Measurements from ENCODE around the gene ZNF892. TPM values are rescaled to one million over a fixed set of nuclear protein-coding genes. Genes with fewer than 3 reads are reported as not detected.

The ZNF892 gene
- 3.8 TPM for total RNA-seq
- long read RNA-seq, partial matches to known transcripts = 0 of 1 reads
- long read RNA-seq, other reads (novel, unspliced or antisense) = 0 of 1 reads

DNA sequence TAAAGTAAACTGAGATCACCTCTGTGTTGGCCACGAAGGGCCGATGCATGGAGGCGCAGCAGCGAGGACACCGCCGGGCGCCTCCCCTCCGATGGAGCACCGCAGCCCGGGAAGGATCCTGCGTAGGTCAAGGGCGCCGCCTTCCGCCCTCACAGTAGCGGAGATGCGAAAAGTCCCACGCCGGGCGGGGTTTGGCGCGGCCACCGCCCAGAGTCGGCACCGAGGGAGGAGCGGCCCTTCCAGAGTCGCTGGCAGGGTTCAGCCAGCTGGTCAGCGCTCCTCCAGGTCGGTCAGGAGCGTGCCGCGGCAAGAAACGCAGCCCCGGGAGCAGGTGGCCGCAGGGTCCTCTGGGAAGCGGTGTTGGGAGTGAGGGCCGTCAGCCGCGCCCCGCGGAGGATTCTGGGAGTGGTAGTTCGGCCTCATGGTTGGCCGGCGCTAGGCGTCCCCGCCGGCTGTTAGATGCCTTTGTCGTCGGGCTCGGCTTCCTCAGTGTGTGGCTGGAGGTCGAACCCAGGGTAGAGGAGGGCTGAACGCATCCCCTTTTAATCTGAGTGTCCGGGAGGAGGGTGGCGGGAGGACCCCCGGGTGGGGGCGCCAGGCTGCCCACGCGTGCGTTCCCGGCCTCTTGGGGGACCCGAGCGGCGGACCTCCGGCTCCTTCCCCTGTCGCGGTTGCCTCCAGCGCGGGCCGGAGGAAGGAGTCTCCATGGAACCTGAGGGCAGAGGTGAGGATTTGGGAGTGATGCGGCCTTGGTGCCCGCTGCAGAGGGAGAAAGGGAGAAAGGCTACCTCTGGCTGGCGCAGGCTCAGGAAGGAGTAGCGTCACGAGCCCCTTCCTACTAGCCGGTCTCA, at the start of gene ZNF892:
Gene ZNF892 (plus strand): TSS at position 411 of the 851 bp plus-strand sequence. CDS start 295 bp downstream, at position 706.
- TF ChIP-seq, protein P1, sequence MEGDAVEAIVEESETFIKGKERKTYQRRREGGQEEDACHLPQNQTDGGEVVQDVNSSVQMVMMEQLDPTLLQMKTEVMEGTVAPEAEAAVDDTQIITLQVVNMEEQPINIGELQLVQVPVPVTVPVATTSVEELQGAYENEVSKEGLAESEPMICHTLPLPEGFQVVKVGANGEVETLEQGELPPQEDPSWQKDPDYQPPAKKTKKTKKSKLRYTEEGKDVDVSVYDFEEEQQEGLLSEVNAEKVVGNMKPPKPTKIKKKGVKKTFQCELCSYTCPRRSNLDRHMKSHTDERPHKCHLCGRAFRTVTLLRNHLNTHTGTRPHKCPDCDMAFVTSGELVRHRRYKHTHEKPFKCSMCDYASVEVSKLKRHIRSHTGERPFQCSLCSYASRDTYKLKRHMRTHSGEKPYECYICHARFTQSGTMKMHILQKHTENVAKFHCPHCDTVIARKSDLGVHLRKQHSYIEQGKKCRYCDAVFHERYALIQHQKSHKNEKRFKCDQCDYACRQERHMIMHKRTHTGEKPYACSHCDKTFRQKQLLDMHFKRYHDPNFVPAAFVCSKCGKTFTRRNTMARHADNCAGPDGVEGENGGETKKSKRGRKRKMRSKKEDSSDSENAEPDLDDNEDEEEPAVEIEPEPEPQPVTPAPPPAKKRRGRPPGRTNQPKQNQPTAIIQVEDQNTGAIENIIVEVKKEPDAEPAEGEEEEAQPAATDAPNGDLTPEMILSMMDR (IDR thresholded peaks at IDR 0.05) = peak; percentile 37
- DNase-seq (peak; percentile 96), ATAC-seq (peak; percentile 99)
- intact Hi-C loops (cut with DNase I) = no loop called here
- H3K36me3 ChIP-seq = peaks cover 9% of the 10 kb centered on the region
- H3K27me3 ChIP-seq = no peaks in the 10 kb centered on the region
- peaks cover 7% of the 10 kb centered on the region for H3K4me1 ChIP-seq
- H3K27ac ChIP-seq = peak within 1 kb of the TSS; percentile 92
- peaks cover 11% of the 10 kb centered on the region for H3K9me3 ChIP-seq
- H3K4me3 ChIP-seq = peak within 1 kb of the TSS; percentile 83

DNA sequence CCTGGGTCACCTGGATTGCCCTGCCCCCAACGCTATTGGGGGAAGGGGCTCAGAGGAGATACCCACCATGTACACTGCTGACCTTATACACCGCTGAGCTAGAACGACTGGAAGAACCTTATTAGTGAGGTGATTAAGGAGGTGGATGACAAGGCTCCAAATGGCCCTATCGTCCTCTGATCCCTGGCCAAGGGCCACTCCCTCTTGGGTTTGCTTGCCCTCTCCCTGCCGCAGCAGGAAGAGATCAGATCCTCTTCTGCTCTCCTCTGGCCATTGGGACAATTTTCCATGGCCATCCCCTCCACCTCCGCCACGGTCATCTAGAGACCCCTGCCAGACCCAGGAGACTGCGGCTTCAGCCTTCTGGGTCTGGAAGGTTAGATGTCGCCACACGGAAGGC, 48.9 kb upstream of the ZNF892 start:
- H3K4me1 ChIP-seq = peaks cover 4% of the 10 kb centered on the region
- H3K4me3 ChIP-seq = peak overlapping the region; percentile 74
- H3K27ac ChIP-seq = no peak overlapping the region
- no peak for ATAC-seq
- no peaks in the 10 kb centered on the region for H3K9me3 ChIP-seq
- no peak for DNase-seq
- H3K36me3 ChIP-seq = peaks cover 20% of the 10 kb centered on the region
- TF ChIP-seq, protein P1 (IDR thresholded peaks at IDR 0.05) = no peak
- intact Hi-C loops (cut with DNase I) = no loop called here
- H3K27me3 ChIP-seq = no peaks in the 10 kb centered on the region

DNA sequence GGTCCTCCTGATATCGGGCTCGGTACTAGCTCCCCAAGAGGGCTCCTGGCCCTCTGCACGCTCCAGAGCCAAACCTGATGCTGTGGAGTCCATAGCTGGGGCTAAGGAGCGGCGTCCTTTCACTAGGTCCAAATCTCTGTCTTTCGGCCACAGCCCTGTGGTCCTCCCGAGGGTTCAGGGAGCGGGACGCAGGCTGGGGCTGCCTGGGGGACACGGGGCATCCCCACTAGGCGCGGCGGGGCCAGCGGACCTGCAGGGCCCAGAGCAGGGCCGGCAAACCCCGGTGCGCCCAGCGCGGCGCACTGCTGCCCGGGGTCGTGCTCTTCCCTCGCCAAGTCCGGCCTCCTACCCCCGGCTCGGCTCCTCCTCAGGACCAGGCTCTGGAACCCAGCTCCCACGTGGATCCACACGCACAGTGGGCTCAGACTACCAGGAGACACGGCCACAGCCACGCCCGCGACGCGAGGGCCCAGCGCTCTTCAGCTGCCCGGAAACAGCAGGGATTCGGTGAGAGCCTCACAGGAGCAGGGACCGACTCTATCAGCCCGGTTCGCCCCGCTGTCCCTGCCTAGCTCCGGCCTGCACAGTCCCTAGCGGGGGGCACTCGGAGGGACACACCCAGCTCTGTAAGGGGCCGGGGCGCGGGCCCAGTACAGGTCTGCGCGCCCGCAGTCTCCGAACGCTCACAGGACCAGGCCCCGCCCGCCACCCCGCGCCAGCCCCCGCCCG, 48.3 kb upstream of the ZNF892 start:
- ATAC-seq (peak; percentile 74), DNase-seq (peak; percentile 82)
- Histone ChIP-seq H3K9me3 (no peaks in the 10 kb centered on the region), H3K4me3 (peak overlapping the region; percentile 74), H3K36me3 (peaks cover 17% of the 10 kb centered on the region), H3K27me3 (no peaks in the 10 kb centered on the region), H3K4me1 (peaks cover 6% of the 10 kb centered on the region), H3K27ac (peak overlapping the region; percentile 80)
- intact Hi-C loops (cut with DNase I) = no loop called here
- TF ChIP-seq, protein P1 (IDR thresholded peaks at IDR 0.05) = no peak

DNA sequence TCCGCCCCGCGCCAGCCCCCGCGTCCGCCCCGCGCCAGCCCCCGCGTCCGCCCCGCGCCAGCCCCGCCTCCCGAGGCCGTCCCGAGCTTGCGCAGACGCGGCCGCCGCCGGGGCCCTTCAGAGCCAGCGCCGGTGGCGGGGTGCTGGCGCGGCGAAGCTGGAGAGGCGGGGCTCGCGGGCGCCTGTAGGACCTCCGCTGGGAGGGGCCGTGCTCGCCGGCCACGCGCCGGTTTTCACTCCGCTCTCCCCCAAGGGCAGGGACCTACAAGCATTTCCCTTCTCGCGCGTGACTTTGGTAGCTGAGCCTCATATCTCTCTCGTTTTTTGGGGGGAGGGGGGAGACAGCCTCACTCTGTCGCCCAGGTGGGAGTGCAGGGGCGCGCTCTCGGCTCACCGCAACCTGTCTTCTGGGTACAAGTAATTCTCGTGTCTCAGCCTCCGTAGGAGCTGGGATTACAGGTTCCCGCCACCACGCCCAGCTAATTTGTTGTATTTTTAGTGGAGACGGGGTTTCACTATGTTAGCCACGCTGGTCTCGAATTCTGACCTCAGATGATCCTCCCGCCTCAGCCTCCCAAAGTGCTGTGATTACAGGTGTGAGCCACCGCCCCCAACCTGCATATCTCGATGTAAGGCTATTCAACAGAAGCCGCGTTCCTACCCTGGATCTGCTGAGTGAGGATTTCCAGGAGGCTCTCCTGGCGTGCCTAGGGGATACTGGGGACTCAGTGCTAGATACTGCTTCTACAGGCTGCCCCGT, 47.5 kb upstream of the ZNF892 start, which contains the start of gene ZNF514:
Gene ZNF514 (minus strand): TSS at position 159 of the 760 bp plus-strand sequence. CDS start 6,595 bp downstream, outside the sequence.
- Histone ChIP-seq H3K27ac (peak within 1 kb of the TSS; percentile 80), H3K27me3 (no peaks in the 10 kb centered on the region), H3K4me3 (peak within 1 kb of the TSS; percentile 74), H3K4me1 (peaks cover 14% of the 10 kb centered on the region), H3K9me3 (no peaks in the 10 kb centered on the region), H3K36me3 (peaks cover 10% of the 10 kb centered on the region)
- DNase-seq (peak; percentile 93), ATAC-seq (peak; percentile 95)
- intact Hi-C loops (cut with DNase I) = no loop called here
- TF ChIP-seq, protein P1 (IDR thresholded peaks at IDR 0.05) = no peak

DNA sequence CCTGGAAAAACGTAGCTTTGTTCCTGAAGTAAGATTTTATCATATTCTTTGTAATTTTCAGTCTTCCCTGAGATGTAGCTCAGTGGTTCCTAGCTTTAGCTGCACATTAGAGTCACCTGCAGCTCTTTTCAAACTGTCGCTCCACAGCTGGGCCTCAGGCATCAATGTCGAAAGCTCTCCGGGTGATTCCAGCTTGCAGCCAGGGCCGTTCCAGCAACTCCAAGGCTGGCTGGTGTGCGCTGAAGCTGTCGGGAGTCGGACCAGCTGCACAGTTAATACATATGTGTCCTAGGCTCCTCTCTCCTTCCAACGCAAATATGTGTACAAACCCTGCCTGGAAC, 42.3 kb upstream of the ZNF892 start:
- H3K9me3 ChIP-seq = no peaks in the 10 kb centered on the region
- intact Hi-C loops (cut with DNase I) = no loop called here
- peaks cover 18% of the 10 kb centered on the region for H3K4me1 ChIP-seq
- peak overlapping the region; percentile 78 for H3K4me3 ChIP-seq
- ATAC-seq = no peak
- no peaks in the 10 kb centered on the region for H3K27me3 ChIP-seq
- DNase-seq = no peak
- TF ChIP-seq, protein P1 (IDR thresholded peaks at IDR 0.05) = no peak
- no peaks in the 10 kb centered on the region for H3K36me3 ChIP-seq
- H3K27ac ChIP-seq = peak overlapping the region; percentile 94

Data from upper lobe of right lung (tissue), 1 donor.